Right lobe of liver (tissue), 4 donors: ENCODE results near the gene CRYBB1.

Source experiments
- POLR2A ChIP-seq: fragments of 450-650 bp; IDR thresholded peaks from one replicate; pipeline ENCODE4 v1.6.1; 2017; ENCODE audit warnings: antibody characterized with exemption, mild to moderate bottlenecking
- TF ChIP-seq, protein P1 (sequence below), 4 donors: fragments of 200-600 bp in 3 of 4; fragments of 450-650 bp in 1 of 4; IDR thresholded peaks; one replicate each; pipeline versions ENCODE4 v1.5.1 to v1.8.0; 2016 to 2022; ENCODE audit warnings: antibody characterized with exemption in 4 of 4, mild to moderate bottlenecking in 2 of 4
- donor health status: DM: no; HTN: no; CAD: no.
- donor health status: DM: no; HTN: no; CAD: no.
- donor health status: DM: no; HTN: yes; CAD: no.

DNA sequence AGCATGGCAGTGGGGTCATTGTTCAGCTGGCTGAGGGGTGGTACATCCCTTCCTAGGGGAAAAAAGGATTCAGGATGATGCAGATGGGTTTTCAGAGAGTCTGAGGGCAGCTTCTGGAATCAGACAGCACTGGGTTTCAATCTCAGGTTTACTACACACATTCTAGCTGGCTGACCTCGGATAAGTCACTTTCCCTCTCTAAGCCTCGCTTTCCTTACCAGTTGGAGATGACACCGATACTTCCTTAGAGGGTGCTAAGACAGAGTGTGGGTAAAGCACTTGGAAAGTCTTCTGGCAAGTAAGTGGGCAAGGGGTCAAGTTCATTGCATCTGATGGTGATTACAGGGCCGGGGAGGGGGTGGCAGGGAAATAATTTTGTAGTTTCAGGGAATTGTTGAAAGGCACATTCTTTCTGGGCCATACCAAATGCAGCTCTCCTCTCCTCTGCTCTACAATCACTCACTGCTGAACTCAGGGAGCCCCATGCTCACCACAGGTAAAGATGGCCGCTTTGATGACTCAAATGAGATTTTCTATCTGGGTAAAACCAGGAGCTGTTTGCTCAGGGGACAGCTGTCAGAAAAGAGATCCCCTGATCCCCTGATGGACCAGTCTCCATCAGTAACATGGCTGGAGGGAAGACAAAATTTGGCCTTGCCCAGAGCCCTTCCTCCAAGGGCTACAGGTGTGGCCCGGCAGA is 33.0 kb upstream of the CRYBB1 start:
- TF ChIP-seq, protein P1, sequence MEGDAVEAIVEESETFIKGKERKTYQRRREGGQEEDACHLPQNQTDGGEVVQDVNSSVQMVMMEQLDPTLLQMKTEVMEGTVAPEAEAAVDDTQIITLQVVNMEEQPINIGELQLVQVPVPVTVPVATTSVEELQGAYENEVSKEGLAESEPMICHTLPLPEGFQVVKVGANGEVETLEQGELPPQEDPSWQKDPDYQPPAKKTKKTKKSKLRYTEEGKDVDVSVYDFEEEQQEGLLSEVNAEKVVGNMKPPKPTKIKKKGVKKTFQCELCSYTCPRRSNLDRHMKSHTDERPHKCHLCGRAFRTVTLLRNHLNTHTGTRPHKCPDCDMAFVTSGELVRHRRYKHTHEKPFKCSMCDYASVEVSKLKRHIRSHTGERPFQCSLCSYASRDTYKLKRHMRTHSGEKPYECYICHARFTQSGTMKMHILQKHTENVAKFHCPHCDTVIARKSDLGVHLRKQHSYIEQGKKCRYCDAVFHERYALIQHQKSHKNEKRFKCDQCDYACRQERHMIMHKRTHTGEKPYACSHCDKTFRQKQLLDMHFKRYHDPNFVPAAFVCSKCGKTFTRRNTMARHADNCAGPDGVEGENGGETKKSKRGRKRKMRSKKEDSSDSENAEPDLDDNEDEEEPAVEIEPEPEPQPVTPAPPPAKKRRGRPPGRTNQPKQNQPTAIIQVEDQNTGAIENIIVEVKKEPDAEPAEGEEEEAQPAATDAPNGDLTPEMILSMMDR (IDR thresholded peaks at IDR 0.05): no peak
- TF ChIP-seq POLR2A: no peak
